DMS114 treated with DMSO at 0.1 percent for 48 hours (cell line): Measurements from ENCODE around the gene DTX1.

ENCODE experiments used
- DNase-seq: peaks from one replicate; lab custom pipeline; 2025; ENCODE audit not compliant: unreplicated experiment; lab: John Stamatoyannopoulos, UW

The DTX1 gene

GRCh38 chr12:113054948-113055486 is 1.5 kb upstream of the DTX1 start:
- no peak for DNase-seq

DNA sequence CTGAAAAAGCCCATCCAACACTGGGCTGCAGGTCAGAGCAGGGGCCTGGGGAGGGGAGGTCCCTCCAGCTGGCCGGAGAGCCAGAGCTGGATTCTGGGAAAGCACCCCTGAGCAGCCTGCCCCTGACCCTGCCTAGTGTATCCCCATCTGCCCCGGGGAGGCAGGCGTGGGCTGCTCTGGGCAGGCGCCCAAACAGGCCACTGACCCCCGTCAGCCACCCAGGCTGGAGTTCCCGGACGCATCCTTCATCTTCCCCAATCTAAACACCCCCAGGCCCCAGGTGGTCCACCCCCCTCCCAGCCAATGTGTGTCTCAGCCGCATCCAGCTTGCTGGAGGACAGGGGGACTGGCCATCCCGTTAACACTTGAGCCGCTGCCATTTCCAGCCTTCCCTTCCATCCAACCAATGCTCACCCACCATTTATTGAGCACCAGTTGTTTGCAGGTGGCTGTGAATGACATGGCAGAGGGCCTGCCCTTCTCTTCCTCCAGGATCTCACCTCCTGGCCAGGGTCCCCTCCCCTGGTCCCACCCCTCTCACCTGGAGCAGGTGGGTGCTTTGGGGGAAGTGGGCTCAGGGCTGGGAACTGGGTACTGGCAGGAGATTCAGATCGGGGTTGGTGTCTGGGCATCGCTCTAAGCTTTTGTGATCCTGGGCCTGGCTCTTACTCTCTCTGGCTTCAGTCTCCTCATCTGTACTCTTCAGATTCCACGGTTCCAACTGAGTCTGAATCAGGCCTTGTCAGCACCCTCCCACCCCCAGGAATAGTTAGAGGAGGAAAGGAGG is 743 bp upstream of the DTX1 start:
- no peak for DNase-seq

- DNase-seq, result no peak
Measured at GRCh38 chr12:113056381-113056630, 224 bp upstream of the DTX1 start.

DNA sequence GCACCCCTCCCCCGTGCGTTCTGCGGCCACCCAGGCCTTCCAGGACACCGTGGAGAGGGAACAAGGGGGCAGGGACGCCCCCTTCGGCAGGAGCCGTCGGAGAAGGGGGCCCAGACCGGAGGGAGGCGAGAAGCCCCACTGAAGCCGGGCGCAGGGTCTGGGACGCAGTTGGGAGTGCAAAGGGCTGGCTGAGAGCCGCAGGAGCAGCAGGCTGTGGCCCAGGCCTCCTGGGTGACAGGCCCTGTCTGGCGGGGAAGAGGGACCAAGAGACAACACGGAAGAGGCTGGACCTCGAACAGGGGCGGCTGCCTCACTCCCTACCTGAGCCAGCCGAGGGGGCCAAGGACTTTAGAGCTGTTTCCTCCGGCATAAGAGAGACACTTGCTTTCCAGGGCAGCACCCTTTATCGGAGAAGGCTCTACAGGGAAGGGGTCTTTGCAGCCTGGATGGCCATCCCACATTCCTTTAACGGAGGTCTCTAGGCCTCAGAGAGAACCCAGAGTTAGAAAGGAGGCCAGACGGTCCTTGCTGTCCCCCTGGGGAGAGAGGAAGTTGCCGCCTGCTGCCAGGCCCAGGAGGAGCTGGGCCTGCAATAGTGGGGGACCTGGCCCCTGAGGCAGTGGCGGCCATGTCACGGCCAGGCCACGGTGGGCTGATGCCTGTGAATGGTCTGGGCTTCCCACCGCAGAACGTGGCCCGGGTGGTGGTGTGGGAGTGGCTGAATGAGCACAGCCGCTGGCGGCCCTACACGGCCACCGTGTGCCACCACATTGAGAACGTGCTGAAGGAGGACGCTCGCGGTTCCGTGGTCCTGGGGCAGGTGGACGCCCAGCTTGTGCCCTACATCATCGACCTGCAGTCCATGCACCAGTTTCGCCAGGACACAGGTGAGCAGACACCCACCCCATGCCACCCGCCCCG is 1.3 kb downstream of the DTX1 start:
- no peak for DNase-seq

GRCh38 chr12:113058553-113058952 is 2.0 kb downstream of the DTX1 start:
- no peak for DNase-seq

- no peak for DNase-seq
Measured at GRCh38 chr12:113059071-113059595, 2.6 kb downstream of the DTX1 start.

DNA sequence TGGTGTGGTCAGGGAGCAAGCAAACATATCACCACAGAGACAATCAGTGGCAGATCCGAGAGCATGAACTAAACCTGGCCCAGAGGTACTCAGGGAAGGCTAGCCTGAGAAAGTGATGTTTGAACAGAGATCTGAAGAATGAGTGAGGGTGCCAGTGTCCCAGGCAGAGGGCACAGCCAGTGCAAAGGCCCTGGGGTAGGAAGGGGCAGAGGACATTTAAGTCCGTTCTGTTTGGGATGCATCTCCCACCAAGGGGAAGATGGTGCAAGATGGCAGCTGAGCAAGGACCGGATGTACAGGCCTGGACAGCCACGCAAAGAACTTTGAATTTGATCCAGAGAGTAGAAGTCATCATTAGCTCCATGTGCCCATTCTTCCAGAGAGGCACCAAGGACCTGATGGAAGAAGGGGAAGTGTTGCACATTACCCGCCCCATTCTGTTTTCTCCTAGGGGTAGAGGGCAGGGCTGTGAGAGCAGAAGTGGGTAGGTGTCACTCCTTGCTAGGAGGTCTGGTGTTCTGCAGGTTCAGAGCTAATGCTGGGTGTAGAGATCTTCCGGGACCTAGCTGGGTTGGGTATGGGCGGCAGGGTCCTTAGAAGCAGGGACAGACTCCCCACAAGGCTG is 3.9 kb downstream of the DTX1 start:
- no peak for DNase-seq

DNA sequence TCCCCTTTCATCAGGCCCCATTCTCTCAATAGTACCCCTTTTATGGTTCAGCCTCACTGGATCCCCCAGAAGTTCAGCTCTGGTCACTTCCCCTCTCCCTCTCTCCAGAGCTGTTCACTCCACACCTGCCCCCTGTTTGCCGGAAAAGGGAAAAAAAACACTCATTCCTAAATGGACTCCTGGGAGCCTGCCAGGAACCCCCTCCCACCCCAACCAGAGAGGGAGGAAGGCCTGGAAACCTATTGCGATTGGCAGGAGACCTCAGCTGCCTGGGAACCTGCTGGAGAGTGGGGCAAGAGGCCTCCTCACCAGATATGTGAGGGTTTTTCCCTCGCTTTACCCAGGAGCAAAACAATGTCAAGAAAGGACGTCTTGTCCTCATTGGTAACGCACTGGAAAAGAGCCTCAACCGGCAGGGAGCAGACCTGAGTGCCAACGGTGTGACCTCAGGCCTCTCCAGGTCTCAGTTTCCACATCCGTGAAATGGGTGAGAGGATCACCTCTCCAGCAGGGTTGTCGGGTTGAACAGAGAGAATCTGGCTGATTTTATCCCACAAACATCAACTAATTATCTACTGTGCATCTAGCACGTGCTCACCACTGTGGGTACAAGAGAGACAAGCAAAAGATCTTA is 4.6 kb downstream of the DTX1 start:
- no peak for DNase-seq

- DNase-seq, result no peak
Measured at GRCh38 chr12:113062502-113063395, 6.2 kb downstream of the DTX1 start.

DNA sequence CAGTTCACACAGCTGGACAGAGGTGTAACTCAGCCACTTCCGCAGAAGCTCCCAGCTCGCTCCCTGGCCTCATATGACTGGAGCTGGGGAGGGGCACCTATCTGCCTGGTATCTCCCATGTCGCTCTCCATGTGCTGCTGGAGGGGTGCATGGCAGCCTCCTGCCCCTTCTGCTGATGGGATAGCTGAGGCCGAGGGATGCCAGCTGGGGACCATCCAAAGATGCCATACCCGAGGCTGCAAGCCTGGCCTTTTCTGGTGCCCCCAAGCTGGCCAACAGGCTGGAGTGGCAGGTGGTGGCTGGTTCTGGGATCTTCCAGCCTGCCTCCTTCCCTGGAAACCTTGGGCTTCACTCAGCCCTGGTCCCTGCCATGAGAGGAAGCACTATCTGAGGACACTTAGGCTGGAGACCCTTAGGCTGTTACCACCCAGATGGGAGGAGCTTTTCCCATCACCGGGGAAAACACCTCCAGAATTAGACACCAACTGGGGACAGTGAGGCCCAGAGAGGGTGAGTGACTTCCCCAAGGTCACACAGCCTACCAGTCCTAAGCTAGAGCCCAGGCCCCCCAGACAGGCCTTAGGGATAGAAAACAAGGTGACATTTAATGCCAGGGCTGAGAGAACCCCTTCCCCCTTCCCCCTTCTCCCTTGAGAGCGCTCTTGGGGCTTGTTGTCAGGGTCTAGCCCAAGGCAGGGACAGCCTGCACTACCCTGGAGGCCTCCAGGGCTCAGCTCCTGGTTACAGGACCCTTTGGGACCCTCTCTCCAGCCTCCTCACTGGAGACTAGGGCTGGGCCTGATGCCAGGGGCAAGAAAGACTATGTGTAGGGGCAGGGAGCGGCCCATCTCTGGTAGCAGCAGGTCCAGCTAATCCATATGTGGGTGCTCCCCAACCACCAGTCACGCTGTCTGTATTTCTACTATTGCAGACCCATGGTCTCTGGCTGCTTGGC is 7.1 kb downstream of the DTX1 start:
- DNase-seq, result no peak

DNA sequence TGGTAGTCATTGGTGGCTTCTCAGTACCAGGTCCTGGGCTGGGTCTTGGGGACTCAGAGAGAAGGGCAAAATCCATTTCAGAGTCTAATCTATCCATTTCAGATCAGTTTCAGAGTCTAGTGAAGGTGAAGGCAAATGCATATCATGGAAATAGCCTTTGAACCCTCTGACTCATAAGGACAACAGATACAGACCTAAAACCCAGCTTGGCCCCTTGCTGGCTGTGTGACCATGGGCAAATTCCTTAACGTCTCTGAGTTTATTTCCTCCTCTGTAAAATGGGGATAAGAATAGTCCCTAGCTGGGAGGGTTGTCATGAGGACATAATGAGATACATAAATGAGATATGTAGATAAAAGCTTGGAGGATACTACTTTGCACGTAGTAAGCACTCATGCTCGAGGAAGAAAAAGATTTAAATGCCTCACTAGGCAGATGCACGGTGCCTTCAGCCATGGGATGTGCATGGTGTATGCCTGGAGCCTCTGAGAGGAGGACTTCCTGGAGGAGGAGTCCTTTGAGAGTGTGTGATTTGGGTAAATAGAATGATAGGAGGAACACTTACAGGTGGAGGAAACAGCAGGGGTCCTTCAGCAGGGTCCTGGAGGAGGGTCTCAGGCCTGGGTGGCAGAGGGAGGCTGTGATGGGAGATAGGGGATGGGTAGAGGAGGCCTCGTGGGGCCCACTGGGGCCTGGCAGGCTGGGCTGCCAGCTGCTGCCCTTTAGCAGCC is 8.0 kb downstream of the DTX1 start:
- no peak for DNase-seq

- DNase-seq, result no peak
Measured at GRCh38 chr12:113065126-113066007, 8.8 kb downstream of the DTX1 start.

- no peak for DNase-seq
Measured at GRCh38 chr12:113066813-113067400, 10.4 kb downstream of the DTX1 start.

DNA sequence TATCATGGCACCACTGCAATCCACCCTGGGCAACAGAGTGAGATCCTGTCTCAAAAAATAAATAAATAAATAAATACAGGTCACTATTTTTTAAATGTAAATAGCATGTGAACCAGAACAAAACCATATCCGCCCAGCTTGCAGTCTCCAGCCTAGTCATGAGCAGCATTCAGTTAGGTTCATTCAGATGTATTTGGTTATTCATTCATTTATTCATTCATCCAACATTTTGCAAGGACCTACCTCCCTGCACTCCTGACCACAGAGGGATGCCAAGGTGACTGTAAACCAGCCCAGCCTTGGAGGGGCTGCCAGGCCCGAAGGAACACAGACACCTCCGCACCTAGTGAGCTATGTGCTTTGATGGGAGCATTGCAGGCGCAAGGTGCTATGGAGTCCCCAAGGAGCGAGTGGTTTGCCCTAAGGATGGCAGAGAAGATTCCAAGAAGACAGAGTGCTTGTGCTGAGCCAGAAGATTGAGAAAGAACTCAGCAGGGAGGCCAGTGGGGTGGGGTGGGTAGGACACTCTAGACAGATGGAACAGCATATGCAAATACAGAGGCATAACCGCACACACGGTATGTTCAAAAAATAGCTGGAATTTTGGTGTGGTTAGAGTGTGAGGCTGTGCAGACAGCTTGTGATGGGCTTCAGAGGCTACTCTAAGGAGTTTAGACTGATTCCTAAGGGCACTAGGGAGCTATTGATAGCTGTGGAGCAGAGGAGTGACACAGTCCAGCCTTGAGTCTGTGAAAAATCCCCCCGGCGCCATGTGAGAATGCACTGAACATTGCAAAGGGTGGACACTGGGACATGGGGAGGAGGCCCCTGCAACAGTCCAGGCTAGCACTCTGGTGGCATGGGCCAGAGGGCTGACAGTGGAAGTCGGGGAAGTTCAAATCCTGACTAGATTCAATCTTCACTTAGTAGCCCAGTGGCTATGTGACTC is 11.7 kb downstream of the DTX1 start:
- no peak for DNase-seq

DNA sequence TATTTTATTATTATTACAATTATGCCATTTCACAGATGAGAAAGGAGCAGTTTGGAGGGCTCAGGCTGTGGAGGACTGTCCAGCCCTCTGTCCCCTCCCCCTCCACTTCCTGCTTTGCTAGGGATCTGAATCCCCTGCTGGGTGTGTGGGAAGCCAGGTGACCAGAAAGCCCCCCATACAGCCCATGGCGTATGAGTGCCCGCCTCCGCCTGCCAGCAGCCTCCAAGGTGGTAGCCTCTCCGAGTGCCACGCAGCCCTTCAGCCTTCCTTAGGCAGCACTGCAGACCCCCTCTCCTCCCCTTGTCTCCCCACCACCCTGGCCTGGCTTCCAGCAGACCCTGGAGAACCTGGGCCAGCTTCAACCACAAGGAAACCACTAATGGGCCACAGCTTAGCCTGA is 12.6 kb downstream of the DTX1 start:
- DNase-seq, result no peak

- no peak for DNase-seq
Measured at GRCh38 chr12:113069751-113070116, 13.2 kb downstream of the DTX1 start.
